Left lung (tissue), 10 donors: ENCODE measurements around the gene OSTF1. TPM values are rescaled to one million over a fixed set of nuclear protein-coding genes. Genes with fewer than 3 reads are reported as not detected.

ENCODE experiments used
- ATAC-seq: fragments of 200-7000 bp; cut with Tn5 transposase; one replicate; pipeline ENCODE4 v1.9.1; 2020; ENCODE audit warnings: moderate library complexity
- DNase-seq, 4 donors: peaks; one replicate each; pipeline ENCODE4 v3.0.0-alpha.2; 2013 to 2020
- H3K27ac ChIP-seq, 2 donors: fragments of 200-600 bp; sonication (generic) in 1 of 2; one replicate each; pipeline versions ENCODE4 v1.5.0 to v1.8.0; 2020 to 2021
- H3K27me3 ChIP-seq, 2 donors: fragments of 200-600 bp; sonication (generic) in 1 of 2; one replicate each; pipeline versions ENCODE4 v1.5.0 to v1.8.0; 2020 to 2021
- H3K36me3 ChIP-seq, 2 donors: fragments of 200-600 bp; sonication (generic) in 1 of 2; one replicate each; pipeline versions ENCODE4 v1.5.0 to v1.8.0; 2020 to 2021
- H3K4me1 ChIP-seq, 2 donors: fragments of 200-600 bp; one replicate each; pipeline ENCODE4 v1.8.0; 2021
- H3K4me3 ChIP-seq, 2 donors: fragments of 200-600 bp; sonication (generic) in 1 of 2; one replicate each; pipeline versions ENCODE4 v1.5.0 to v1.8.0; 2020 to 2021; ENCODE audit warnings: mild to moderate bottlenecking in 1 of 2
- H3K9me3 ChIP-seq, 2 donors: fragments of 200-600 bp; sonication (generic) in 1 of 2; one replicate each; pipeline versions ENCODE4 v1.5.0 to v1.8.0; 2020 to 2021
- CTCF ChIP-seq, 2 donors: fragments of 200-600 bp; sonication (generic) in 1 of 2; IDR thresholded peaks; one replicate each; pipeline versions ENCODE4 v1.5.0 to v1.8.0; 2021; ENCODE audit warnings: antibody characterized with exemption in 2 of 2
- intact Hi-C, 2 donors: fragments of 100-400 bp; cut with DNase I; formaldehyde crosslinking; loops; one replicate each; pipeline versions ENCODE4 v1.11.2 to v1.14.2; 2022
- polyA plus RNA-seq, 6 donors: library from polyadenylated mRNA; unstranded; fragments of 120-200 nt; gene quantifications; one replicate each; pipeline ENCODE4 v1.2.1, GENCODE V29; 2013; ENCODE audit not compliant: insufficient read length in 6 of 6
- total RNA-seq, 2 donors: library from RNA; stranded (reverse); fragmentation: NEBNext Ultra II Directional; extraction: Animal tissue kit (Norgen Biotek cat#: 25700); gene quantifications; one replicate each; pipeline ENCODE4 v1.2.1, GENCODE V29; 2021
- donor health status: DM: no; HTN: yes; CAD: no.
- donor health status: DM: no; HTN: no; CAD: no.

Gene OSTF1
- total and polyA plus RNA-seq, 8 donors: 54.8 to 94.7 (median 61.9) TPM

- ATAC-seq (no peak), DNase-seq (no peak)
- H3K36me3 ChIP-seq: peaks cover 0 to 95% of the 10 kb centered on the region in 2 donors
- peaks cover 3 to 32% of the 10 kb centered on the region in 2 donors for H3K4me1 ChIP-seq
- peaks cover 0 to 7% of the 10 kb centered on the region in 2 donors for H3K9me3 ChIP-seq
- no peaks in the 10 kb centered on the region for H3K27me3 ChIP-seq
- H3K27ac ChIP-seq: peak overlapping the region in 1 of 2 donors; percentile 84
- no peak overlapping the region for H3K4me3 ChIP-seq
- no peak for TF ChIP-seq CTCF (IDR thresholded peaks at IDR 0.05)
- intact Hi-C loops: loop anchor here in 1 of 2 donors (10.0 kb wide), 1 partner anchor 55 kb away; the partner anchor contains the start of genes NMRK1 and OSTF1
Measured at GRCh38 chr9:75140261-75140660, 51.9 kb downstream of the OSTF1 start.

- no peak for TF ChIP-seq CTCF (IDR thresholded peaks at IDR 0.05)
- Histone ChIP-seq H3K27ac (peak overlapping the region in 1 of 2 donors; percentile 84), H3K4me1 (peaks cover 3 to 39% of the 10 kb centered on the region in 2 donors), H3K4me3 (no peak overlapping the region), H3K27me3 (no peaks in the 10 kb centered on the region), H3K9me3 (peaks cover 0 to 7% of the 10 kb centered on the region in 2 donors), H3K36me3 (peaks cover 0 to 92% of the 10 kb centered on the region in 2 donors)
- intact Hi-C loops: loop anchor here in 1 of 2 donors (10.0 kb wide), 1 partner anchor 57 kb away; the partner anchor contains the start of genes NMRK1 and OSTF1
- DNase-seq (no peak), ATAC-seq (peak; percentile 62)
Measured at GRCh38 chr9:75142202-75142601, 53.9 kb downstream of the OSTF1 start.

GRCh38 chr9:75146229-75146628 is 57.9 kb downstream of the OSTF1 start:
- intact Hi-C loops: loop anchor here in 1 of 2 donors (10.0 kb wide), 1 partner anchor 61 kb away; the partner anchor contains the start of genes NMRK1 and OSTF1
- Histone ChIP-seq H3K4me1 (peaks cover 3 to 77% of the 10 kb centered on the region in 2 donors), H3K36me3 (peaks cover 0 to 74% of the 10 kb centered on the region in 2 donors), H3K27ac (no peak overlapping the region), H3K27me3 (no peaks in the 10 kb centered on the region), H3K9me3 (peaks cover 0 to 7% of the 10 kb centered on the region in 2 donors), H3K4me3 (no peak overlapping the region)
- no peak for TF ChIP-seq CTCF (IDR thresholded peaks at IDR 0.05)
- ATAC-seq (no peak), DNase-seq (no peak)

- peaks cover 0 to 68% of the 10 kb centered on the region in 2 donors for H3K36me3 ChIP-seq
- H3K27ac ChIP-seq: peak overlapping the region; percentile 36 to 84
- H3K4me1 ChIP-seq: peaks cover 0 to 65% of the 10 kb centered on the region in 2 donors
- H3K9me3 ChIP-seq: peaks cover 0 to 7% of the 10 kb centered on the region in 2 donors
- peak in 2 of 4 donors; percentile 72 to 73 for DNase-seq
- no peaks in the 10 kb centered on the region for H3K27me3 ChIP-seq
- no peak for ATAC-seq
- intact Hi-C loops: loop anchor here in 1 of 2 donors (10.0 kb wide), 1 partner anchor 63 kb away; the partner anchor contains the start of genes NMRK1 and OSTF1
- no peak overlapping the region for H3K4me3 ChIP-seq
- TF ChIP-seq CTCF (IDR thresholded peaks at IDR 0.05): no peak
Measured at GRCh38 chr9:75147638-75148037, 59.3 kb downstream of the OSTF1 start.

GRCh38 chr9:75148561-75148960 is 60.2 kb downstream of the OSTF1 start:
- ATAC-seq (peak; percentile 79), DNase-seq (peak in 2 of 4 donors; percentile 70 to 81)
- Histone ChIP-seq H3K36me3 (peaks cover 0 to 59% of the 10 kb centered on the region in 2 donors), H3K9me3 (peaks cover 0 to 7% of the 10 kb centered on the region in 2 donors), H3K27me3 (no peaks in the 10 kb centered on the region), H3K4me1 (peaks cover 0 to 59% of the 10 kb centered on the region in 2 donors), H3K4me3 (no peak overlapping the region), H3K27ac (peak overlapping the region; percentile 36 to 84)
- intact Hi-C loops: loop anchor here in 1 of 2 donors (10.0 kb wide), 1 partner anchor 64 kb away; the partner anchor contains the start of genes NMRK1 and OSTF1
- TF ChIP-seq CTCF (IDR thresholded peaks at IDR 0.05): no peak
